ENCODE results near the gene ANAPC4. TPM values are rescaled to one million over a fixed set of nuclear protein-coding genes. Genes with fewer than 3 reads are reported as not detected.

Gene ANAPC4
- total RNA-seq, 4 donors from 2014 or later = 19.8 to 49.8 (median 27.2) TPM

GRCh38 chr4:25452081-25452480 is 75.0 kb downstream of the ANAPC4 start:
- no peak for DNase-seq (ENCODE audit: low spot score)
- TF ChIP-seq, protein P1, sequence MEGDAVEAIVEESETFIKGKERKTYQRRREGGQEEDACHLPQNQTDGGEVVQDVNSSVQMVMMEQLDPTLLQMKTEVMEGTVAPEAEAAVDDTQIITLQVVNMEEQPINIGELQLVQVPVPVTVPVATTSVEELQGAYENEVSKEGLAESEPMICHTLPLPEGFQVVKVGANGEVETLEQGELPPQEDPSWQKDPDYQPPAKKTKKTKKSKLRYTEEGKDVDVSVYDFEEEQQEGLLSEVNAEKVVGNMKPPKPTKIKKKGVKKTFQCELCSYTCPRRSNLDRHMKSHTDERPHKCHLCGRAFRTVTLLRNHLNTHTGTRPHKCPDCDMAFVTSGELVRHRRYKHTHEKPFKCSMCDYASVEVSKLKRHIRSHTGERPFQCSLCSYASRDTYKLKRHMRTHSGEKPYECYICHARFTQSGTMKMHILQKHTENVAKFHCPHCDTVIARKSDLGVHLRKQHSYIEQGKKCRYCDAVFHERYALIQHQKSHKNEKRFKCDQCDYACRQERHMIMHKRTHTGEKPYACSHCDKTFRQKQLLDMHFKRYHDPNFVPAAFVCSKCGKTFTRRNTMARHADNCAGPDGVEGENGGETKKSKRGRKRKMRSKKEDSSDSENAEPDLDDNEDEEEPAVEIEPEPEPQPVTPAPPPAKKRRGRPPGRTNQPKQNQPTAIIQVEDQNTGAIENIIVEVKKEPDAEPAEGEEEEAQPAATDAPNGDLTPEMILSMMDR (IDR thresholded peaks at IDR 0.05) = no peak
- no peak for ATAC-seq (ENCODE audit: low FRiP score)

DNA sequence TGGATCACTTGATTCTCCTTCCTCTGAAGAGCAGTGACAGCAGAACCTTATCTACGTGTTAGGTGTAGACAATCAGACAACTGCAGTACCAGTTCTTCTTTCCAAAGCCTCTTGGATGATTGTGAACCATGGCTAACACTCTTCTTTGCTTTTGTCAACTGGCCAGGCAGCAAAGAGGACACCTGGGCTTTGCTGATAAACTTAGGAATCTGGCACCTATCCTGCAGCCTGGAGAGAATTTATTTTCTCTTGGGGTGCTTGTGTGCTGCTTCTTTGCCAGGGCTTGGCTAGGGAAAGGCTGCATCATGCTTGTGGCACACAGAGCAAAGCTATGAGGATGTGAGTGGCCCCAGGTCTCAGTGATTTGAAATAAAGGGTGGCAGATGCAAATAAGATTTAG is 77.4 kb downstream of the ANAPC4 start:
- ATAC-seq (ENCODE audit: low FRiP score) (no peak), DNase-seq (ENCODE audit: low spot score) (no peak)
- TF ChIP-seq, protein P1 (IDR thresholded peaks at IDR 0.05) = no peak

GRCh38 chr4:25457053-25457715 is 80.1 kb downstream of the ANAPC4 start:
- TF ChIP-seq, protein P1 (IDR thresholded peaks at IDR 0.05) = no peak
- ATAC-seq (ENCODE audit: low FRiP score) (no peak), DNase-seq (ENCODE audit: low spot score) (no peak)

DNA sequence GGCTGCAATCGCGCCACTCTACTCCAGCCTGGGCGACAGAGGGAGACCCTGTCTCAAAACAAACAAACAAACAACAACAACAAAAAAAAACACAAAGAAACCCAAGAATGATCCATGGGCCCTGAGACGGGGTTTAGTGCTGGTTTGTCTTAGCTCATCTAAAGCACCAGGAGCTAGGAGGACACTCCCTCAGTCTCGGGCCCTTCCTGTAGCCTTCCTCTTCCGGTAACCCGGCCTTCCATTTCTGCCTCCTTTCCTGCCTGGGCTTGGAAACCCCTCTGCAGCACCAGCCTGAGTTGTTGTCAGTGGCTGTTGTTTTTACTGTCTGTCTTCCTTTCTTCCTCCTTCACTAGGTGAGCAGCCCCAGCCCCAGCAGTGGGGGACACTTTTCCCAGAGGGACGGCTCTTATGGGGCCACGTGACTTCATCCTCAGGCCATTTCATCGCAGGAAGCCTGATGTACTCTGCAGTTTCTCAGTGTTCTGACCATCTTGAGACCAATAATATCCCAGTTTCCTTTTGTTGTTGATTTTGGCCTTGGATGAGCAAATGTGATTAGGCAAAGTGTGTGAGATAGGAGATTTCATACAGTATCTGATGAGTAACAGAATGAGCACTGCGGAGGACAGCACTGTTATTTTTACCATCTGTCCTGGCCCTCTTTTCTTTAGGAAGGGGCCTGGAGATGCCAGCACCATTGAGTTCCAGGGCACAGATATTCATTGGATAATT is 90.1 kb downstream of the ANAPC4 start:
- DNase-seq (ENCODE audit: low spot score) (no peak), ATAC-seq (ENCODE audit: low FRiP score) (no peak)
- TF ChIP-seq, protein P1 (IDR thresholded peaks at IDR 0.05) = no peak

DNA sequence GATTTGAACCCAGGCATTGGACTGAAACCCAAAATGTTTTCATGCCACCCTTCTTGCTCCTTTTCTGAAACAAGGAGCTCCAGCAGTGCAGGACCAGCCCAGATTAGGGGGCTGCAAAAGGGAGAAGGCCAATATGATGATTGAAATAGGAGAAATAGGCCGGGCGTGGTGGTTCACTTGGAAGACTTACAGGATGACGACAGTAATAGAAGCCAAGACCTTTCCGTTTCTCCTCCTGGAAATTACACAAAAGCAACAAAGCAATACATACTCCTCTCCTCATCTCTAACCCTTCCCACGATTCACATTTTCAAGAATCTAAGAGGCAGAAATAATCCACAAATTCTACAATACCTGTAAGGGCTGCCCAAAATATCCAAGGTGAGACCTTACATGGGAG is 90.8 kb downstream of the ANAPC4 start:
- no peak for DNase-seq (ENCODE audit: low spot score)
- no peak for ATAC-seq (ENCODE audit: low FRiP score)
- TF ChIP-seq, protein P1 (IDR thresholded peaks at IDR 0.05) = no peak

Other genes starting within 250 kb of the ANAPC4 start
- 1 to 10 TPM; 4.7 to 7.7 (median 6.8) TPM for gene SEPSECS, start 216.8 kb upstream of the ANAPC4 start, total RNA-seq
- 10 to 100 TPM in 3 of 4 donors, 1 to 10 TPM in 1; 8.0 to 16.6 (median 15.0) TPM for gene PI4K2B, start 143.2 kb upstream of the ANAPC4 start, total RNA-seq
- gene ZCCHC4, start 64.5 kb upstream of the ANAPC4 start, total RNA-seq = 10 to 100 TPM in 2 of 4 donors, 1 to 10 TPM in 2; 9.1 to 13.1 (median 11.1) TPM